ENCODE measurements around the gene ZFP36L1. TPM values are rescaled to one million over a fixed set of nuclear protein-coding genes. Genes with fewer than 3 reads are reported as not detected.

The ZFP36L1 gene
- total RNA-seq, 1 donor = 53.8 TPM

- TF ChIP-seq, protein P1, sequence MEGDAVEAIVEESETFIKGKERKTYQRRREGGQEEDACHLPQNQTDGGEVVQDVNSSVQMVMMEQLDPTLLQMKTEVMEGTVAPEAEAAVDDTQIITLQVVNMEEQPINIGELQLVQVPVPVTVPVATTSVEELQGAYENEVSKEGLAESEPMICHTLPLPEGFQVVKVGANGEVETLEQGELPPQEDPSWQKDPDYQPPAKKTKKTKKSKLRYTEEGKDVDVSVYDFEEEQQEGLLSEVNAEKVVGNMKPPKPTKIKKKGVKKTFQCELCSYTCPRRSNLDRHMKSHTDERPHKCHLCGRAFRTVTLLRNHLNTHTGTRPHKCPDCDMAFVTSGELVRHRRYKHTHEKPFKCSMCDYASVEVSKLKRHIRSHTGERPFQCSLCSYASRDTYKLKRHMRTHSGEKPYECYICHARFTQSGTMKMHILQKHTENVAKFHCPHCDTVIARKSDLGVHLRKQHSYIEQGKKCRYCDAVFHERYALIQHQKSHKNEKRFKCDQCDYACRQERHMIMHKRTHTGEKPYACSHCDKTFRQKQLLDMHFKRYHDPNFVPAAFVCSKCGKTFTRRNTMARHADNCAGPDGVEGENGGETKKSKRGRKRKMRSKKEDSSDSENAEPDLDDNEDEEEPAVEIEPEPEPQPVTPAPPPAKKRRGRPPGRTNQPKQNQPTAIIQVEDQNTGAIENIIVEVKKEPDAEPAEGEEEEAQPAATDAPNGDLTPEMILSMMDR (IDR thresholded peaks at IDR 0.05; ENCODE audit: insufficient read depth, low read length) = no peak
- no peak for DNase-seq (ENCODE audit: low read depth)
- H3K4me3 ChIP-seq (ENCODE audit: low read depth, low read length) = no peak overlapping the region
Observed at GRCh38 chr14:68806526-68807147, 13.8 kb upstream of the ZFP36L1 start.

DNA sequence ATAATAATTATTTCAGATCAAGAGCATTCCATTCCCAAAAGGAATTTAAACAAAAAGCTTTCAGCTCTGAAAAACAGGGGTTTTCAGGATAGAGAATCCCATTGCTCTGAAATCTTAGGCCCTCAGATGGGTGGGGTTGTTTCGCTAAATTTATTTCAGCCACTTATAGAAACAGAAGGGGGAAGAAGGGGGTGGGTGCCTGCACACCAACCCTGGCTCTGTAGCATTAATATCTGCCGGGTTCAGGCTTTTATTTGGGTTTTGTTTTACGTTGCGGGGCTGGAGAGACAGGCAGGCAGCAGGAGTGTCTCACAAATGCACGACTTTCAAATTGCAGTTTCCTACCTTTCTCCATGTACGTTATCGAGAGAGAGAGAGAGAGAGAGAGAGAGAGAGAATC, 12.5 kb upstream of the ZFP36L1 start:
- TF ChIP-seq, protein P1 (IDR thresholded peaks at IDR 0.05; ENCODE audit: insufficient read depth, low read length) = no peak
- DNase-seq (ENCODE audit: low read depth) = no peak
- H3K4me3 ChIP-seq (ENCODE audit: low read depth, low read length) = no peak overlapping the region

- no peak for DNase-seq (ENCODE audit: low read depth)
- H3K4me3 ChIP-seq (ENCODE audit: low read depth, low read length) = no peak overlapping the region
- TF ChIP-seq, protein P1 (IDR thresholded peaks at IDR 0.05; ENCODE audit: insufficient read depth, low read length) = no peak
Observed at GRCh38 chr14:68801631-68802030, 8.8 kb upstream of the ZFP36L1 start.

- no peak overlapping the region for H3K4me3 ChIP-seq (ENCODE audit: low read depth, low read length)
- TF ChIP-seq, protein P1 (IDR thresholded peaks at IDR 0.05; ENCODE audit: insufficient read depth, low read length) = no peak
- DNase-seq (ENCODE audit: low read depth) = no peak
Observed at GRCh38 chr14:68800953-68801352, 8.1 kb upstream of the ZFP36L1 start.

DNA sequence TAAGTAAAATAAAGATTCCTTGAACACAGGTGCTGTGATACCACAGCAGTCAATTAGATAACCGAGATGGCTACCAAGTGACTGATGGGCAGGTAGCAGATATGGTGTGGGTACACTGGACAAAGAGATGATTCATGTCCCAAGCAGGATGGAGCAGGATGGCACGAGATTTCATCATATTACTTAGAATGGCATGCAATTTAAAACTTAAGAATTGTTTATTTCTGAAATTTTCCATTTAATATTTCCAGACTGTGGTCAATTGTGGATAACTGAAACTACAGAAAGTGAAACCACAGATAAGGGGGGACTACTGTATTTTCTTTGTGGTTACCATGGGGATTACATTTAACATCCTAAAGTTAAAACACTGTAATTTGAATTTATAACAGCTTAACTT, 7.5 kb upstream of the ZFP36L1 start:
- TF ChIP-seq, protein P1 (IDR thresholded peaks at IDR 0.05; ENCODE audit: insufficient read depth, low read length) = no peak
- peak; percentile 51 for DNase-seq (ENCODE audit: low read depth)
- H3K4me3 ChIP-seq (ENCODE audit: low read depth, low read length) = no peak overlapping the region

DNA sequence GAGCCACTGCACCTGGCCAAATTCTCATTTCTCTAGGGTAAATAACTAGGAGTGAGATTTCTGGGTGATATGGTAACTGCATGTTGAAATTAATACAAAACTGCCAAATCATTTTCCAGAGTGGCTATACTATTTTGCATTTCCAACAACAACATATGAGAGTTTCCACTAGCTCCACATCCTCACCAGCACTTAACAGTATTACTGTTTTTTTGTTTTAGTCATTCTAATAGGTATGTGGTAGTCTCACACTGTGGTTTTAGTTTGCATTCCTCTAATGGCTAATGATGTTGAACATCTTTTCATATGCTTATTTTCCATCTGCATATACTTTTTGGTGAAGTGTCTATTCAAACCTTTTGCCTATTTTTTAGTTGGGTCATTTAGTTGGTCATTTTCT, 5.8 kb upstream of the ZFP36L1 start:
- no peak for DNase-seq (ENCODE audit: low read depth)
- H3K4me3 ChIP-seq (ENCODE audit: low read depth, low read length) = no peak overlapping the region
- TF ChIP-seq, protein P1 (IDR thresholded peaks at IDR 0.05; ENCODE audit: insufficient read depth, low read length) = no peak

DNA sequence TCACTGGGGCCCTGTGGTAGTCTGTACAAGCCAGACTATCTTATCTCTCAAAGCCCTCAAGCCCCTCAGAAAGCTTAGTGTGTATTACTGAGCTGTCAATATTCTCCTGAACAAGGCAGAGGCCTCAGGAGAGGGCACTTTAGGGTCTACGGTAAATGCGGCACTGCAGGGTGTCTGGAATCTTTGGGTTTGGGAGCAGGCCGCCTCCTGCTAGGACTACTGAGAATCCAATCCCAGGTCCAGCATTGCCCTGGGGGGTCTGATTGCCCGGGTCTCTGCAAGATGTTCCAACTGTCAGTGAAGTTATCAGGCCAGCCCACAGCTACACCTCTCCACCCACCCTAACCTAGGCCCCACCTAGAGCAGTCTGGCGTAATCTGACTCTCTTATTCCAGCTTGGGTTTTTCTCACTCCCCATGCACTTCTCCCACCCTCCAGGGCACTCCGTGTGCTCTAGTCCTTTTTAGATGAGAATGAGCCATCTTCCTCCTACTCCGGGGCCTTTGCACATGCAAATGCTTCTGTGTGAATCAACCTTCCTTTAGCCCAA, 4.3 kb upstream of the ZFP36L1 start:
- no peak for DNase-seq (ENCODE audit: low read depth)
- H3K4me3 ChIP-seq (ENCODE audit: low read depth, low read length) = no peak overlapping the region
- TF ChIP-seq, protein P1 (IDR thresholded peaks at IDR 0.05; ENCODE audit: insufficient read depth, low read length) = no peak

All from fibroblast of the aortic adventitia (primary cell).